IMR-90 (cell line): ENCODE measurements around the gene PON2.

Experiments
- CEBPB ChIP-seq: IDR thresholded peaks from 2 replicates; pipeline ENCODE4 v1.6.1; 2012; ENCODE audit warnings: low read depth, low read length, improper control_type of control experiment
- CTCF ChIP-seq: conservative IDR thresholded peaks from 2 replicates; pipeline ENCODE4 v1.5.1; 2012; ENCODE audit warnings: mild to moderate bottlenecking, low read depth, low read length, improper control_type of control experiment
- FOS ChIP-seq: fragments of 150-350 bp; IDR thresholded peaks from 2 replicates; pipeline ENCODE4 v1.6.1; 2016; ENCODE audit warnings: low read depth, low read length
- MAFK ChIP-seq: IDR thresholded peaks from 2 replicates; pipeline ENCODE4 v1.6.1; 2012; ENCODE audit warnings: low read depth, low read length, improper control_type of control experiment
- MAZ ChIP-seq: IDR thresholded peaks from 2 replicates; pipeline ENCODE4 v1.6.1; 2012; ENCODE audit warnings: low read depth, mild to moderate bottlenecking, low read length, improper control_type of control experiment, moderate library complexity, borderline replicate concordance
- MXI1 ChIP-seq: IDR thresholded peaks from 2 replicates; pipeline ENCODE4 v1.6.1; 2012; ENCODE audit warnings: low read depth, mild to moderate bottlenecking, low read length, moderate library complexity, borderline replicate concordance
- NFE2L2 ChIP-seq: fragments of 150-350 bp; IDR thresholded peaks from 2 replicates; pipeline ENCODE4 v1.6.1; 2016; ENCODE audit warnings: low read depth, mild to moderate bottlenecking, low read length
- POLR2A ChIP-seq: IDR thresholded peaks from 2 replicates; pipeline ENCODE4 v1.6.1; 2012; ENCODE audit warnings: mild to moderate bottlenecking, low read depth, low read length
- RCOR1 ChIP-seq: IDR thresholded peaks from 2 replicates; pipeline ENCODE4 v1.6.1; 2012; ENCODE audit warnings: mild to moderate bottlenecking, low read length, improper control_type of control experiment; ENCODE audit not compliant: insufficient replicate concordance

- TF ChIP-seq CTCF: no peak
- no peak for TF ChIP-seq MAFK
- no peak for TF ChIP-seq MAZ
- no peak for TF ChIP-seq FOS
- no peak for TF ChIP-seq MXI1
- TF ChIP-seq POLR2A: no peak
- no peak for TF ChIP-seq NFE2L2
- TF ChIP-seq CEBPB: no peak
- no peak for TF ChIP-seq RCOR1
Measured at GRCh38 chr7:95425694-95426093, 9.1 kb downstream of the PON2 start.
